OCI-LY3 (cell line): ENCODE results near the gene PIM2.
"Not testable (repeated sequence)": the region's sequence is repeated elsewhere in the genome, so short reads cannot be mapped to it uniquely, and the experiment has no call there.

Experiments used
- H2AFZ ChIP-seq: fragments of 200-600, 300-600 bp; shearing (Covaris generic); 2 replicates; pipeline ENCODE4 v1.6.0; 2014; ENCODE audit warnings: antibody characterized with exemption, low read depth, low read length
- H3K27ac ChIP-seq: fragments of 200-600, 300-600 bp; sonication (generic); 2 replicates; pipeline ENCODE4 v1.5.1; 2014; ENCODE audit warnings: mild to moderate bottlenecking, low read length, moderate library complexity, mixed read lengths
- H3K27me3 ChIP-seq: fragments of 200-600, 300-600 bp; sonication (generic); 2 replicates; pipeline ENCODE4 v1.6.1; 2014; ENCODE audit warnings: low read depth, low read length, mixed read lengths
- H3K36me3 ChIP-seq: fragments of 200-600, 300-600 bp; sonication (generic); replicated peaks from 2 replicates; pipeline ENCODE3; 2014; ENCODE audit warnings: low read depth, low read length, mixed read lengths
- H3K4me1 ChIP-seq: fragments of 300-600, 200-600 bp; sonication (generic); 2 replicates; pipeline ENCODE4 v1.6.1; 2014; ENCODE audit warnings: low read length, mixed read lengths
- H3K4me2 ChIP-seq: fragments of 200-600, 300-600 bp; sonication (generic); 2 replicates; pipeline ENCODE4 v1.6.1; 2014; ENCODE audit warnings: low read length, mixed read lengths
- H3K4me3 ChIP-seq: fragments of 300-600, 200-600 bp; sonication (generic); 2 replicates; pipeline ENCODE4 v1.5.1; 2014; ENCODE audit warnings: antibody characterized with exemption, mild to moderate bottlenecking, low read length, moderate library complexity
- H3K79me2 ChIP-seq: fragments of 300-600, 200-600 bp; shearing (Covaris generic); 2 replicates; pipeline ENCODE4 v1.6.1; 2014; ENCODE audit warnings: mild to moderate bottlenecking, low read length, mixed read lengths
- H3K9ac ChIP-seq: fragments of 300-600, 200-600 bp; shearing (Covaris generic); 2 replicates; pipeline ENCODE4 v1.6.0; 2014; ENCODE audit warnings: mild to moderate bottlenecking, low read length, moderate library complexity
- H3K9me3 ChIP-seq: fragments of 200-600, 300-600 bp; shearing (Covaris generic); 2 replicates; pipeline ENCODE4 v1.6.1; 2014; ENCODE audit warnings: low read length, mixed read lengths; ENCODE audit not compliant: insufficient read depth
- H4K20me1 ChIP-seq: fragments of 200-600, 300-600 bp; sonication (generic); 2 replicates; pipeline ENCODE4 v1.6.1; 2016; ENCODE audit warnings: low read length, mixed read lengths; ENCODE audit not compliant: insufficient read depth
- EZH2phosphoT487 ChIP-seq: fragments of 200-600 bp; shearing (Covaris generic); IDR thresholded peaks from 2 replicates; pipeline ENCODE4 v1.6.1; 2018; ENCODE audit warnings: antibody characterized with exemption, mixed run types, low read depth
- TF ChIP-seq, protein P1 (sequence below): fragments of 200-600, 300-600 bp; sonication (generic); IDR thresholded peaks from 2 replicates; pipeline ENCODE4 v1.5.1; 2014; ENCODE audit warnings: antibody characterized with exemption, low read length, low read depth

The PIM2 gene

DNA sequence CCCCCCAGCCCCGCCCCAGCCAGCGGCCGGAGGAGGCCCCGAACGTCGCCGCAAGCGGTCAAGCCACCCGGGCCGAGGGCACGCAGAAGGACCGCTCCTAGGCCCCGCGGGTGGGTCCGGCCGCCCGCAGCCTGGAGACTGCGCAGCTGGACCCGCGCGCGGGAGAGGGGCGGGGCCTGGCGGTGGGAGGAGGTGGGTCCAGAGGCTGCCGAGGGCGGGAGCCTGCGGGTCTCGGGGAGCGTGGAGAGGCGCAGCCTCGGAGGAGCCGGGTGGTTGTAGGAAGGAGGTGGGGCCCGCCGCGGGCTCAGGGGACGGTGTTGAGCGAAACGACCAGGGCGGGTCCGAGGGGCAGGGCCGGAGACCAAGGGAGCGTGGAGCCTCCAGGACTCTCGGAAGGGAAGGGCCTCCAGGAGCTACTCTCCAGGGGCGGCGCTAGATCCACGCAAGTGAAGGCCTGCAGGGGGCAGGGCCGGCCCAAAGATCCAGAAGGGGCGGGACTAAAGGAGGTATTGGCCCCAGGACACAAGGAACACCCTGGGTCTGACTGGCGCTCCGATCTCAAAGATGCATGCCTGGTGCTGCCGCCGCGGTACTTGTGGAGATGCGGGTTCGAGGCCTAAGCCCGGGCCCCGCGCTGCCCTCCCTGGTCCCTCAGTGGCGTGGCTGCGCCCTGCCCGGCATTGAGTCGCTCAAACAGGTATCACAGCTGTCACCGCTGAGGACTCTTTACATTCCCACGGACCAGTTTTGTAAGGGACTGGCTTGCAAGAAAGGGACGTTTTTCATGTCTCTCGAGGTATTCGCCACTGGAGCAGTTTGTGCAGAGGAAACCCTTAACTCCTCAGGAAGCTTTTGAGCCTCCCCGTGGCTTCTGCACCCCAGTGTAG, 27.2 kb downstream of the PIM2 start:
- TF ChIP-seq, protein P1, sequence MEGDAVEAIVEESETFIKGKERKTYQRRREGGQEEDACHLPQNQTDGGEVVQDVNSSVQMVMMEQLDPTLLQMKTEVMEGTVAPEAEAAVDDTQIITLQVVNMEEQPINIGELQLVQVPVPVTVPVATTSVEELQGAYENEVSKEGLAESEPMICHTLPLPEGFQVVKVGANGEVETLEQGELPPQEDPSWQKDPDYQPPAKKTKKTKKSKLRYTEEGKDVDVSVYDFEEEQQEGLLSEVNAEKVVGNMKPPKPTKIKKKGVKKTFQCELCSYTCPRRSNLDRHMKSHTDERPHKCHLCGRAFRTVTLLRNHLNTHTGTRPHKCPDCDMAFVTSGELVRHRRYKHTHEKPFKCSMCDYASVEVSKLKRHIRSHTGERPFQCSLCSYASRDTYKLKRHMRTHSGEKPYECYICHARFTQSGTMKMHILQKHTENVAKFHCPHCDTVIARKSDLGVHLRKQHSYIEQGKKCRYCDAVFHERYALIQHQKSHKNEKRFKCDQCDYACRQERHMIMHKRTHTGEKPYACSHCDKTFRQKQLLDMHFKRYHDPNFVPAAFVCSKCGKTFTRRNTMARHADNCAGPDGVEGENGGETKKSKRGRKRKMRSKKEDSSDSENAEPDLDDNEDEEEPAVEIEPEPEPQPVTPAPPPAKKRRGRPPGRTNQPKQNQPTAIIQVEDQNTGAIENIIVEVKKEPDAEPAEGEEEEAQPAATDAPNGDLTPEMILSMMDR = peak; percentile 48
- no peak for TF ChIP-seq EZH2phosphoT487
- Histone ChIP-seq H4K20me1 (peaks cover 3% of the 10 kb centered on the region; the same call in 1 of the 2 replicates), H3K79me2 (peaks cover 18% of the 10 kb centered on the region), H3K4me3 (peak overlapping the region; percentile 95), H3K9ac (peak overlapping the region; percentile 93), H3K4me2 (peak overlapping the region; percentile 99), H3K9me3 (no peaks in the 10 kb centered on the region), H3K36me3 (peaks cover 4% of the 10 kb centered on the region), H3K4me1 (peaks cover 13% of the 10 kb centered on the region), H3K27ac (peak overlapping the region; percentile 61), H2AFZ (peak overlapping the region; percentile 91), H3K27me3 (no peaks in the 10 kb centered on the region)

DNA sequence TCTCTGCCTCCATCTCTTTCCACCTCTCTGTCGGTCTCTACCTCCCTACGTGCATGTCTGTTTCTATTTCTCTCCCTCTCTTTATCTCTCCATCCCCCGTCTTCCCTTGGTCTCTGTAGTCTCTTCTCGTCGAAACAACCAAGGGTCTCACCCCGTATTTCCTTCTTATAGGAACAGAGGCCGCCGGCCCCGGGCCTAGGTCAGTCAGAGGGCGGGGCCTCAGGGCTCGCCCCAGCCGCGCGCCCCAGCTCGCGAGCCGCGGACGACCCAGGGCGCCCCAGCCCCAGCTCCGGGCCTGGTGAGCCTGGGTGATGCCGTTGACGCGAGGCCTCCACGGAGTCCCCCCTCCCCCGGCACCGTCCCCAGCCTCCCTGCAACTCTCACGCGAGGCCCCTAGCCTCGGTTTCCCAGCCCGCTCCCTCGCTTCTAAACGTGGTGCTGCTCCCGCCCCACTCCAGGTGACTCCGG, 27.9 kb downstream of the PIM2 start:
- H3K27ac ChIP-seq = peak overlapping the region; percentile 61
- peaks cover 12% of the 10 kb centered on the region for H3K79me2 ChIP-seq
- H3K4me3 ChIP-seq = peak overlapping the region; percentile 95
- H4K20me1 ChIP-seq = no peaks in the 10 kb centered on the region
- no peaks in the 10 kb centered on the region for H3K9me3 ChIP-seq
- peaks cover 4% of the 10 kb centered on the region for H3K36me3 ChIP-seq
- H3K9ac ChIP-seq = peak overlapping the region; percentile 93
- peak overlapping the region; percentile 99 for H3K4me2 ChIP-seq
- TF ChIP-seq, protein P1 = no peak
- TF ChIP-seq EZH2phosphoT487 = no peak
- no peaks in the 10 kb centered on the region for H3K27me3 ChIP-seq
- H3K4me1 ChIP-seq = peaks cover 10% of the 10 kb centered on the region
- peak overlapping the region; percentile 91 for H2AFZ ChIP-seq

DNA sequence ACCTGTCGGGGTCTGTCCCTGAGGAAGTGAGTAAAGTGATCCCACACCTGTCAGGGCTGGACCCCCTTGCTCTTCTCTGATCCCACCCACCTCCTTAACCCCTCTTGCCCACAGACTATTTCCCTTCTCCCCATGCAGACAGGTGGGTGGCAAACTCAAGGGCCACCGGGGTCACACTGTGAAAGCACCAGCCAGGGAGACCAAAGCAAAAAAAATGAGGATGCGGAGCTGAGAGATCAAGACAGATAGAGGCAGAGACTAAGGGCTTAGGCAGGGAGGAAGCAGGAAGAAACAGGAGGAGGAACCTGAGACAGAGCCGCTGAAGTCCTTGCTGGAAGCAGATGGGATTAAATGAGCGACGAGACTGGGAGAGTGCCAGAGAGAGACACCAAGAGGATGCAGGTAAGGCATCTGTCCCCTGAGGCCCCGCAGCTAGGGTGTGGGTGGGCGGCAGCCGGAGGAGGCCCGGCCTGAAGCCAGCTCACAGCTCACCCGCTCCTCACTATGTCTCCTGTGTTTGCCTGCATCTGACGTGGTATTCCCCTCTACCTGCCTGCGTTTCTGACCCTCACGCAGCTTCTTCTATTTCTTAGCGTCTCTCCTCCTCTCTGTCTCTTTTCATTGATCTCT, 28.4 kb downstream of the PIM2 start:
- H3K27ac ChIP-seq = peak overlapping the region; percentile 61; the same call in 1 of the 2 replicates
- TF ChIP-seq, protein P1 = no peak
- TF ChIP-seq EZH2phosphoT487 = no peak
- H3K4me1 ChIP-seq = peaks cover 10% of the 10 kb centered on the region
- H4K20me1 ChIP-seq = no peaks in the 10 kb centered on the region
- H3K36me3 ChIP-seq = peaks cover 3% of the 10 kb centered on the region
- H2AFZ ChIP-seq = peak overlapping the region; percentile 91
- peaks cover 7% of the 10 kb centered on the region for H3K79me2 ChIP-seq
- no peaks in the 10 kb centered on the region for H3K27me3 ChIP-seq
- peak overlapping the region; percentile 93 for H3K9ac ChIP-seq
- H3K4me2 ChIP-seq = peak overlapping the region; percentile 99
- peak overlapping the region; percentile 95 for H3K4me3 ChIP-seq
- no peaks in the 10 kb centered on the region for H3K9me3 ChIP-seq

DNA sequence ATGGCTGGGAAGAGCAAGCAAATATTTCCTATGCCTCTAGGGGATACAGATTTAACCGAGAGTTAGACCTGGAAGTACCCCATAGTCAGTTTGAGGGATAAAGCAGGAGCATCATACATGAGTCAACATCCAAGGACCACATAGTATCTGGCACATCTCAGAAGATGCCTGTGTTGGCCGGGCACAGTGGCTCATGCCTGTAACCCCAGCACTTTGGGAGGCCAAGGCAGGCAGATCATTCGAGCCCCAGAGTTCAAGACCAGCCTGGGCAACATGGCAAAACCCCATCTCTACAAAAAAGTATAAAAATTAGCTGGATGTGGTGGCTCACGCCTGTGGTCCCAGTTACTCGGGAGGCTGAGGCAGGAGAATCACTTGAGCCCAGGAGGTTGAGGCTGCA, 32.2 kb downstream of the PIM2 start:
- H2AFZ ChIP-seq, H3K4me3 ChIP-seq, H3K4me2 ChIP-seq, H3K4me1 ChIP-seq, H3K9ac ChIP-seq, H3K27ac ChIP-seq, H3K9me3 ChIP-seq, H3K27me3 ChIP-seq, H4K20me1 ChIP-seq, H3K36me3 ChIP-seq, H3K79me2 ChIP-seq: not testable (repeated sequence)
